ENCODE data around the gene CACNA2D1. TPM values are rescaled to one million over a fixed set of nuclear protein-coding genes. Genes with fewer than 3 reads are reported as not detected.

CACNA2D1 gene
- total RNA-seq, 1 experiment from 2014 or later = 36.2 TPM

GRCh38 chr7:82389876-82390275 lies 53.7 kb downstream of the CACNA2D1 start:
- Histone ChIP-seq H3K9me3 (ENCODE audit: control insufficient read depth, low read depth, low read length) (no peaks in the 10 kb centered on the region), H2BK20ac (ENCODE audit: low read depth, low read length, poor library complexity, severe bottlenecking) (no peak overlapping the region), H4K20me1 (ENCODE audit: control insufficient read depth, insufficient read depth, insufficient read length) (no peaks in the 10 kb centered on the region), H2AFZ (ENCODE audit: low read length) (no peak overlapping the region), H3K79me1 (ENCODE audit: insufficient read depth, low read depth, low read length, poor library complexity, severe bottlenecking) (no peaks in the 10 kb centered on the region), H4K8ac (replicated peaks; ENCODE audit: insufficient read length, low read depth, low read length) (no peak overlapping the region), H3K4me2 (ENCODE audit: insufficient read depth, insufficient read length, low read length) (no peak overlapping the region), H2AK5ac (ENCODE audit: insufficient read length, low read length) (no peak overlapping the region), H2BK12ac (ENCODE audit: insufficient read length, low read depth, low read length) (no peak overlapping the region), H2BK120ac (ENCODE audit: low read depth, low read length, poor library complexity, severe bottlenecking) (no peak overlapping the region), H3K14ac (ENCODE audit: insufficient read depth, low read length) (no peak overlapping the region), H3K56ac (ENCODE audit: insufficient read length, low read depth, low read length) (no peak overlapping the region), H3K23me2 (ENCODE audit: insufficient read length, low read depth, low read length, poor library complexity, severe bottlenecking) (no peaks in the 10 kb centered on the region), H3K4ac (ENCODE audit: low read depth, low read length) (no peak overlapping the region), H3K79me2 (ENCODE audit: insufficient read depth, low read length) (no peaks in the 10 kb centered on the region), H3T11ph (ENCODE audit: low read length) (no peak overlapping the region), H3K18ac (ENCODE audit: insufficient read length, low read depth, low read length) (no peak overlapping the region), H2BK5ac (ENCODE audit: insufficient read length, low read length) (no peak overlapping the region), H2BK15ac (ENCODE audit: low read depth, low read length) (no peak overlapping the region), H3K4me1 (ENCODE audit: insufficient read depth, low read length) (no peaks in the 10 kb centered on the region; the same call in 1 of the 2 replicates), H3K27ac (ENCODE audit: insufficient read length, low read depth, low read length) (no peak overlapping the region), H3K27me3 (ENCODE audit: insufficient read depth, low read length) (no peaks in the 10 kb centered on the region), H4K91ac (ENCODE audit: insufficient read length, low read depth, low read length) (no peak overlapping the region), H3K23ac (ENCODE audit: insufficient read length, low read depth, low read length) (no peak overlapping the region), H3K9ac (ENCODE audit: extremely low read depth, insufficient read length, low read length) (no peak overlapping the region), H4K5ac (ENCODE audit: insufficient read length, low read depth, low read length) (no peak overlapping the region)
- Mint-ChIP-seq H3K4me3 (no peak overlapping the region), H3K36me3 (ENCODE audit: insufficient read depth in 1 of 3, low read depth in 3 of 3) (peaks cover 4 to 13% (median 11%) of the 10 kb centered on the region in 3 experiments; a peak in 5 of 7 replicates), H3K27ac (no peak overlapping the region), H3K27me3 (ENCODE audit: low read depth) (no peaks in the 10 kb centered on the region), H3K9me3 (peaks cover 2% of the 10 kb centered on the region in 2 experiments; a peak in 2 of 5 replicates), H3K4me1 (peaks cover 26 to 44% of the 10 kb centered on the region in 2 experiments)
- WGBS (ENCODE audit: extremely low coverage, insufficient read length, low lambda C conversion rate) = no CpG with 5 or more reads among the region's 3 CpGs
- TF ChIP-seq CTCF (conservative IDR thresholded peaks at IDR 0.05) = no peak
- no peak for DNase-seq
